Adrenal gland (tissue), 12 donors: ENCODE results near the gene VIPR1. TPM values are rescaled to one million over a fixed set of nuclear protein-coding genes. Genes with fewer than 3 reads are reported as not detected.

ENCODE experiments used
- DNase-seq, 7 donors: peaks; one replicate each; pipeline ENCODE4 v3.0.0-alpha.2; 2019 to 2020
- H3K27ac ChIP-seq, 5 donors: fragments of 200-600 bp; sonication (generic) in 4 of 5; 1 replicate in 3 of 5; 2 replicates in 2 of 5; pipeline versions ENCODE4 v1.5.1 to v1.8.0; 2016 to 2020; ENCODE audit warnings: mild to moderate bottlenecking in 1 of 5
- H3K27me3 ChIP-seq: fragments of 200-600 bp; 2 replicates; pipeline ENCODE4 v1.8.0; 2021
- H3K36me3 ChIP-seq, 2 donors: fragments of 200-600 bp; replicated peaks in 1 of 2; 1 replicate in 1 of 2; 2 replicates in 1 of 2; pipeline versions ENCODE4 v1.5.1 to v1.8.0; 2018 to 2022
- H3K4me1 ChIP-seq, 2 donors: fragments of 200-600 bp; replicated peaks in 1 of 2; 1 replicate in 1 of 2; 2 replicates in 1 of 2; pipeline versions ENCODE4 v1.5.1 to v1.8.0; 2018 to 2021
- H3K4me3 ChIP-seq, 4 donors: fragments of 200-600 bp; sonication (generic) in 3 of 4; one replicate each; pipeline ENCODE4 v1.5.1; 2016 to 2018
- H3K9me3 ChIP-seq, 3 donors: fragments of 200-600 bp; sonication (generic) in 1 of 3; replicated peaks in 1 of 3; 1 replicate in 2 of 3; 2 replicates in 1 of 3; pipeline versions ENCODE4 v1.5.1 to v1.8.0; 2016 to 2021
- POLR2A ChIP-seq, 2 donors: fragments of 450-650 bp; IDR thresholded peaks; one replicate each; pipeline ENCODE4 v1.6.1; 2017; ENCODE audit warnings: antibody characterized with exemption in 2 of 2, mild to moderate bottlenecking in 2 of 2, moderate library complexity in 1 of 2
- WGBS, 4 donors: extraction: QIAGEN DNeasy Blood & Tissue Kit in 2 of 4; methylation state at CpG; one replicate each; pipeline versions ENCODE4 v1.1.5 to v1.1.7; 2013 to 2017; 5-methylcytosine and 5-hydroxymethylcytosine counted together
- intact Hi-C, 2 donors: fragments of 100-400 bp; cut with DNase I; formaldehyde crosslinking; loops; one replicate each; pipeline versions ENCODE4 v1.14.1 to v1.15.0; 2022 to 2023
- polyA plus RNA-seq, 3 donors: library from polyadenylated mRNA; stranded (reverse); fragments of 200-250 nt in 2 of 3; fragments of 350-450 nt in 1 of 3; fragmentation: Illumina TruSeq in 1 of 3; extraction: RNeasy Lipid Tissue Mini Kit (QIAGEN cat#74804) in 1 of 3; gene quantifications; one replicate each; pipeline ENCODE4 v1.2.3, GENCODE V29; 2013 to 2014
- small RNA-seq, 2 donors: library from RNA; depleted of rRNA; stranded (forward); fragments of <200 nt; gene quantifications; one replicate each; pipeline ENCODE3, GENCODE V24; 2016
- total RNA-seq, 9 donors: library from RNA; depleted of rRNA in 4 of 9; stranded (reverse); fragments of >200 nt in 4 of 9; fragments of 120-200 nt in 1 of 9; fragmentation: NEBNext Ultra II Directional in 1 of 9; extraction: Animal tissue kit (Norgen Biotek cat#: 25700) in 1 of 9; gene quantifications; one replicate each; pipeline versions ENCODE4 v1.1.0 to v1.2.4, GENCODE V29; 2013 to 2023
- TF ChIP-seq, protein P1 (sequence below), 6 experiments: fragments of 450-650 bp in 4 of 6; fragments of 200-600 bp in 2 of 6; sonication (generic) in 1 of 6; IDR thresholded peaks; 1 replicate in 5 of 6; 2 replicates in 1 of 6; pipeline versions ENCODE4 v1.5.1 to v1.8.0; 2016 to 2021; ENCODE audit warnings: antibody characterized with exemption in 6 of 6, mild to moderate bottlenecking in 2 of 6, moderate library complexity in 1 of 6
- donor health status: healthy with polysubstance abuse.
- donor health status: Bipolar disorder and iron deficiency.
- donor health status: DM: yes; HTN: yes; CAD: no.
- donor health status: DM: no; HTN: no; CAD: no.
- donor health status: DM: no; HTN: no; CAD: no.
- donor health status: DM: yes; HTN: yes; CAD: no.

VIPR1 gene
- total and polyA plus RNA-seq, 12 donors: 0.55 to 24.4 (median 3.5) TPM

DNA sequence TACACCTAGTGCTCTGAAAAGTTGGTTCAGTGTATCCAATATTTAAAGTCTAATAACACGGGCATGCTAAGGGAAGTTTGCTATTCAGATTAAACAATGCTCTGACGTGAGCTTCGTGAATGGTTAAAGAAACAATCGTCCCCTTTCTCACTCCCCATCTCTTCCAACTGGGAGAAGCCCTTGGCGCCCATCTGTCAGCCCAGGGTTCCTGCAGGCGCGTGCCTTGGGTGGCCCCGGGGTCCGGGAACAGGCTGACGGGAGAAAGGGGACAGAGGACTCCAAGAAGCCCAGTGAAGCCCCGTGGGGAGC lies 78.9 kb downstream of the VIPR1 start:
- Histone ChIP-seq H3K4me1 (peaks cover 0 to 17% of the 10 kb centered on the region in 2 donors), H3K27ac (peak overlapping the region; percentile 4 to 93 (median 75)), H3K9me3 (no peaks in the 10 kb centered on the region), H3K4me3 (peak overlapping the region; percentile 23 to 89 (median 67)), H3K27me3 (no peaks in the 10 kb centered on the region), H3K36me3 (no peaks in the 10 kb centered on the region)
- intact Hi-C loops: loop anchor here in 1 of 2 donors (10.0 kb wide), 1 partner anchor 163 kb away; no protein-coding TSS in a partner anchor
- WGBS, 4 donors: 0 to 1% (median 0%) methylated on average over 4 to 11 of the region's 11 CpGs
- TF ChIP-seq, protein P1, sequence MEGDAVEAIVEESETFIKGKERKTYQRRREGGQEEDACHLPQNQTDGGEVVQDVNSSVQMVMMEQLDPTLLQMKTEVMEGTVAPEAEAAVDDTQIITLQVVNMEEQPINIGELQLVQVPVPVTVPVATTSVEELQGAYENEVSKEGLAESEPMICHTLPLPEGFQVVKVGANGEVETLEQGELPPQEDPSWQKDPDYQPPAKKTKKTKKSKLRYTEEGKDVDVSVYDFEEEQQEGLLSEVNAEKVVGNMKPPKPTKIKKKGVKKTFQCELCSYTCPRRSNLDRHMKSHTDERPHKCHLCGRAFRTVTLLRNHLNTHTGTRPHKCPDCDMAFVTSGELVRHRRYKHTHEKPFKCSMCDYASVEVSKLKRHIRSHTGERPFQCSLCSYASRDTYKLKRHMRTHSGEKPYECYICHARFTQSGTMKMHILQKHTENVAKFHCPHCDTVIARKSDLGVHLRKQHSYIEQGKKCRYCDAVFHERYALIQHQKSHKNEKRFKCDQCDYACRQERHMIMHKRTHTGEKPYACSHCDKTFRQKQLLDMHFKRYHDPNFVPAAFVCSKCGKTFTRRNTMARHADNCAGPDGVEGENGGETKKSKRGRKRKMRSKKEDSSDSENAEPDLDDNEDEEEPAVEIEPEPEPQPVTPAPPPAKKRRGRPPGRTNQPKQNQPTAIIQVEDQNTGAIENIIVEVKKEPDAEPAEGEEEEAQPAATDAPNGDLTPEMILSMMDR (IDR thresholded peaks at IDR 0.05): no peak
- no peak for TF ChIP-seq POLR2A (IDR thresholded peaks at IDR 0.05)
- no peak for DNase-seq

DNA sequence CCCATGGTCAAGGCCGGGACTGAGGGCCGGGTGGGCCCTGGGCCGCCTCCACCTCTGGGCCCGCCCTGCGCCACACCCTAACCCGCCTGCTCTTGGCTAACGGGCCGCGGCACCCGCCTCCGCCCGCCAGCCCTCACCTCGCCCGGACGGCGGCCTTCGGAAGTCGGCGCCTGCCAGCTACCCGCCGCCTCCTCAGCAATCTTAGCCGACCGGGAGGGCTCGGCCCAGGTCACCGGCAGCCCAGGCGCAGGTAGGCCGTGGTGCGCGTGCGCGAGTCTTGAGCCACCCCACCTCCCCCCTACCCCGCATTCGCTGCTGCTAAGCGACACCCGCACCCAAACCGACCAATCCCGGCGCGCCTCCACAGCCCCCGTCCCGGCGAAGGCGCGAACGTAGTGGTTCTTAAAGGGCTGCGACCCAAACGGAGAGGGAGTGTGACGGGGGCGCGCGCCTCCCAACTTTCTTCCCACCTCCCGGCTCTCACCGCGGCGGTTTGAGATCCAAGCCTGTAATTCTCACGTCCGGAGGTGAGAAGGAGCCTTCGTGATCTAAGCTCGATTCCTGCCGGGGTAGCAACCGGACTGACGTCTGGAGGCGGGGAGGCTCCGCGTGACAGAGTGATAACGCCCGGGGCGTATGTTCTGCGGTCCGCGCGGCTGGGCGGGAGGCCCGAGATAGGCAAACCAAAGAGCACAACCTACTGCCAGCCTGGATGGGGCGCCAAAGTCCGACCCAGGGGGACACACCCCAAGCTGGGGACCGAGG lies 79.4 kb downstream of the VIPR1 start, which contains the start of gene SEC22C:
SEC22C (minus strand) TSS at position 259 of the 765 bp plus-strand sequence. CDS start 12,921 bp downstream, outside the sequence.
- Histone ChIP-seq H3K4me1 (peaks cover 0 to 17% of the 10 kb centered on the region in 2 donors), H3K9me3 (no peaks in the 10 kb centered on the region), H3K27me3 (no peaks in the 10 kb centered on the region), H3K4me3 (peak within 1 kb of the TSS; percentile 23 to 89 (median 67)), H3K27ac (peak within 1 kb of the TSS; percentile 4 to 93 (median 75)), H3K36me3 (no peaks in the 10 kb centered on the region)
- WGBS, 4 donors: 0% methylated on average over 1 to 77 of the region's 77 CpGs
- DNase-seq: peak; percentile 96 to 98 (median 97)
- intact Hi-C loops: loop anchor here in 1 of 2 donors (10.0 kb wide), 1 partner anchor 163 kb away; no protein-coding TSS in a partner anchor
- peak; percentile 55 to 87 for TF ChIP-seq POLR2A (IDR thresholded peaks at IDR 0.05)
- TF ChIP-seq, protein P1 (IDR thresholded peaks at IDR 0.05): peak in 3 of 6 experiments; percentile 10 to 27 (median 17)

DNA sequence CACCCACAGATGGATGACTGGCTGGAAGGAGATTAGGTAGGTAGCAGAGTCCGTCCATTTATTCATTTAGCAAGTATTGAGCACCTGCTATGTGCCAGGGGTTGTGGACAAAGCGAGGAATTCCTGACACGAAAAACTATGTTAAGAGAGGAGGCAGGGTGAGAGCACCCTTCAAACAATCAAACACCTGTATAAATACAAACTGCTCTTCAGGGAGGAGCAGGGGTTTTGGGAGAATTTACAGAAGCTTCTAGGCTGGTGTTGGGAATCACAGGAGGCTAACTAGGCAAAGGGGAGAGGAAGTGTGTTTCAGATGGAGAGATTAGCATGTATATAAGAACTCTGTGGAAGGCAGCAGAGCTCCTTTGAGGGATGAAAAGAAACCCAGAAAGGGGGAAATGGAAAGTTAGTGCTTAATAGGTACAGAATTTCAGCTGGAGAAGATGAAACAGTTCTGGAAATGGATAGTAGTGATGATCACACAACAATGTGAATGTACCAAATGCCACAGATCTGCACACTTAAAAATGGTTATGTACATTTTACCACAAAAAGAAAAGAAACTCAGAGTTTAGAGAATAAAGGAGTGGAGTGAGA lies 80.1 kb downstream of the VIPR1 start:
- WGBS, 4 donors: 0 to 6% (median 0%) methylated on average over 3 of the region's 3 CpGs
- intact Hi-C loops: loop anchor here in 1 of 2 donors (10.0 kb wide), 1 partner anchor 162 kb away; no protein-coding TSS in a partner anchor
- Histone ChIP-seq H3K27ac (peak overlapping the region in 4 of 5 donors; percentile 58 to 93 (median 84)), H3K27me3 (no peaks in the 10 kb centered on the region), H3K9me3 (no peaks in the 10 kb centered on the region), H3K4me1 (peaks cover 0 to 17% of the 10 kb centered on the region in 2 donors), H3K36me3 (no peaks in the 10 kb centered on the region), H3K4me3 (peak overlapping the region; percentile 13 to 89 (median 67))
- DNase-seq: no peak
- TF ChIP-seq, protein P1 (IDR thresholded peaks at IDR 0.05): peak in 1 of 6 experiments; percentile 15
- TF ChIP-seq POLR2A (IDR thresholded peaks at IDR 0.05): no peak

Small RNA genes lying within 50 kb of the gene (small RNA-seq; reads per million reads assigned to genes)
- gene AC092047.1: 0 reads per million in 2 donors

Other genes starting within 250 kb of the VIPR1 start
- 1 to 10 TPM in 3 of 9 donors, under 1 TPM in 2, not detected in 4; 0.48 to 5.5 (median 1.7) TPM for gene CCK, start 236.5 kb upstream of the VIPR1 start, total RNA-seq
- under 1 TPM; 0.13 to 0.48 (median 0.46) TPM for gene CCK, start 236.5 kb upstream of the VIPR1 start, polyA plus RNA-seq
- gene LYZL4, start 92.0 kb upstream of the VIPR1 start, total RNA-seq: not detected
- not detected for gene LYZL4, start 92.0 kb upstream of the VIPR1 start, polyA plus RNA-seq
- 10 to 100 TPM; 37.0 to 65.7 (median 42.4) TPM for gene SEC22C, start 79.3 kb downstream of the VIPR1 start, total RNA-seq
- gene SEC22C, start 79.3 kb downstream of the VIPR1 start, polyA plus RNA-seq: 10 to 100 TPM; 13.7 to 43.1 (median 19.6) TPM
- 10 to 100 TPM; 14.2 to 31.2 (median 20.1) TPM for gene SS18L2, start 88.2 kb downstream of the VIPR1 start, total RNA-seq
- gene SS18L2, start 88.2 kb downstream of the VIPR1 start, polyA plus RNA-seq: 10 to 100 TPM; 25.8 to 43.0 (median 35.4) TPM
- 100 to 1,000 TPM in 3 of 9 donors, 10 to 100 TPM in 6; 12.7 to 114 (median 53.9) TPM for gene NKTR, start 98.0 kb downstream of the VIPR1 start, total RNA-seq
- 10 to 100 TPM; 34.3 to 64.7 (median 47.5) TPM for gene NKTR, start 98.0 kb downstream of the VIPR1 start, polyA plus RNA-seq
- gene ZBTB47, start 151.1 kb downstream of the VIPR1 start, total RNA-seq: 10 to 100 TPM; 12.1 to 39.4 (median 30.1) TPM
- gene ZBTB47, start 151.1 kb downstream of the VIPR1 start, polyA plus RNA-seq: 10 to 100 TPM in 2 of 3 donors, 1 to 10 TPM in 1; 7.0 to 23.6 (median 13.3) TPM
- gene KLHL40, start 182.9 kb downstream of the VIPR1 start, total RNA-seq: under 1 TPM in 2 of 9 donors, not detected in 7; 0.11 to 0.54 TPM
- gene KLHL40, start 182.9 kb downstream of the VIPR1 start, polyA plus RNA-seq: under 1 TPM in 1 of 3 donors, not detected in 2; 0.03 TPM
- 1 to 10 TPM in 2 of 9 donors, under 1 TPM in 6, not detected in 1; 0.18 to 4.5 (median 0.56) TPM for gene HHATL, start 200.2 kb downstream of the VIPR1 start, total RNA-seq
- 1 to 10 TPM in 1 of 3 donors, under 1 TPM in 1, not detected in 1; 0.94 to 3.0 TPM for gene HHATL, start 200.2 kb downstream of the VIPR1 start, polyA plus RNA-seq